HEK293 (cell line): ENCODE measurements around the gene PHF21A.

ENCODE experiments used
- GLIS2 ChIP-seq: fragments of 450-650 bp; formaldehyde crosslinking; IDR thresholded peaks from 2 replicates; pipeline ENCODE4 v1.5.1; 2016; ENCODE audit warnings: missing biosample characterization, missing genetic modification characterization
- KLF9 ChIP-seq: fragments of 450-650 bp; formaldehyde crosslinking; IDR thresholded peaks from 2 replicates; pipeline ENCODE4 v1.5.1; 2016; ENCODE audit warnings: missing biosample characterization, missing genetic modification characterization, low read depth
- MZF1 ChIP-seq: fragments of 450-650 bp; formaldehyde crosslinking; IDR thresholded peaks from 2 replicates; pipeline ENCODE4 v1.5.1; 2017; ENCODE audit warnings: missing biosample characterization, missing genetic modification characterization, borderline replicate concordance
- SETDB1 ChIP-seq: IDR thresholded peaks from one replicate; pipeline ENCODE4 v1.6.1; 2017; ENCODE audit warnings: mild to moderate bottlenecking, low read length, moderate library complexity, mixed read lengths; ENCODE audit not compliant: insufficient read length
- SP2 ChIP-seq: fragments of 450-650 bp; formaldehyde crosslinking; IDR thresholded peaks from 2 replicates; pipeline ENCODE4 v1.5.1; 2016; ENCODE audit warnings: missing biosample characterization, missing genetic modification characterization
- TCF7L2 ChIP-seq: IDR thresholded peaks from 2 replicates; pipeline ENCODE4 v1.6.1; 2011; ENCODE audit warnings: low read depth, mild to moderate bottlenecking, inconsistent platforms, low read length, moderate library complexity, borderline replicate concordance
- ZBTB48 ChIP-seq: fragments of 450-650 bp; formaldehyde crosslinking; IDR thresholded peaks from 2 replicates; pipeline ENCODE4 v1.5.1; 2016; ENCODE audit warnings: missing biosample characterization, missing genetic modification characterization
- ZEB2 ChIP-seq: fragments of 450-650 bp; formaldehyde crosslinking; IDR thresholded peaks from 2 replicates; pipeline ENCODE4 v1.5.1; 2016; ENCODE audit warnings: missing biosample characterization, missing genetic modification characterization
- ZNF239 ChIP-seq: fragments of 450-650 bp; formaldehyde crosslinking; IDR thresholded peaks from 2 replicates; pipeline ENCODE4 v1.5.1; 2016; ENCODE audit warnings: missing biosample characterization, missing genetic modification characterization
- ZNF266 ChIP-seq: fragments of 450-650 bp; formaldehyde crosslinking; IDR thresholded peaks from 2 replicates; pipeline ENCODE4 v1.5.1; 2016; ENCODE audit warnings: missing biosample characterization, missing genetic modification characterization, low read depth
- ZNF335 ChIP-seq: fragments of 450-650 bp; formaldehyde crosslinking; conservative IDR thresholded peaks from 2 replicates; pipeline ENCODE4 v1.5.1; 2016; ENCODE audit warnings: missing biosample characterization, missing genetic modification characterization
- ZNF341 ChIP-seq: fragments of 450-650 bp; formaldehyde crosslinking; IDR thresholded peaks from 2 replicates; pipeline ENCODE4; 2016; ENCODE audit warnings: low read depth, missing biosample characterization, missing genetic modification characterization
- ZNF366 ChIP-seq: fragments of 450-650 bp; formaldehyde crosslinking; conservative IDR thresholded peaks from 2 replicates; pipeline ENCODE4 v1.5.1; 2016; ENCODE audit warnings: missing biosample characterization, missing genetic modification characterization
- ZNF37A ChIP-seq: fragments of 450-650 bp; IDR thresholded peaks from 2 replicates; pipeline ENCODE4 v1.5.1; 2018; ENCODE audit warnings: missing biosample characterization, missing genetic modification characterization
- ZNF391 ChIP-seq: fragments of 450-650 bp; formaldehyde crosslinking; IDR thresholded peaks from 2 replicates; pipeline ENCODE4 v1.5.1; 2016; ENCODE audit warnings: low read depth, missing biosample characterization, missing genetic modification characterization, borderline replicate concordance
- ZNF561 ChIP-seq: fragments of 450-650 bp; IDR thresholded peaks from 2 replicates; pipeline ENCODE4 v1.5.1; 2018; ENCODE audit warnings: missing biosample characterization, missing genetic modification characterization, borderline replicate concordance
- ZNF747 ChIP-seq: fragments of 450-650 bp; formaldehyde crosslinking; IDR thresholded peaks from 2 replicates; pipeline ENCODE4 v1.5.1; 2016; ENCODE audit warnings: missing biosample characterization, missing genetic modification characterization
- ZSCAN23 ChIP-seq: fragments of 450-650 bp; formaldehyde crosslinking; IDR thresholded peaks from 2 replicates; pipeline ENCODE4 v1.5.1; 2016; ENCODE audit warnings: missing biosample characterization, missing genetic modification characterization
- TF ChIP-seq, protein P1 (sequence below): fragments of 450-650 bp; formaldehyde crosslinking; IDR thresholded peaks from 2 replicates; pipeline ENCODE4 v1.5.1; 2016; ENCODE audit warnings: missing biosample characterization, missing genetic modification characterization
- TF ChIP-seq, protein P2 (sequence below): fragments of 450-650 bp; formaldehyde crosslinking; IDR thresholded peaks from 2 replicates; pipeline ENCODE4 v1.5.1; 2016; ENCODE audit warnings: missing biosample characterization, missing genetic modification characterization
- TF ChIP-seq, protein P3 (sequence below): fragments of 450-650 bp; formaldehyde crosslinking; IDR thresholded peaks from 2 replicates; pipeline ENCODE4 v1.5.1; 2017; ENCODE audit warnings: missing biosample characterization, missing genetic modification characterization
- TF ChIP-seq, protein P4 (sequence below): fragments of 450-650 bp; formaldehyde crosslinking; IDR thresholded peaks from 2 replicates; pipeline ENCODE4 v1.5.1; 2016; ENCODE audit warnings: missing biosample characterization, missing genetic modification characterization
- TF ChIP-seq, protein P5 (sequence below): fragments of 450-650 bp; formaldehyde crosslinking; IDR thresholded peaks from 2 replicates; pipeline ENCODE4 v1.5.1; 2016; ENCODE audit warnings: missing biosample characterization, missing genetic modification characterization
- TF ChIP-seq, protein P6 (sequence below): fragments of 450-650 bp; formaldehyde crosslinking; IDR thresholded peaks from 2 replicates; pipeline ENCODE4 v1.5.1; 2016; ENCODE audit warnings: missing biosample characterization, missing genetic modification characterization

Gene PHF21A

DNA sequence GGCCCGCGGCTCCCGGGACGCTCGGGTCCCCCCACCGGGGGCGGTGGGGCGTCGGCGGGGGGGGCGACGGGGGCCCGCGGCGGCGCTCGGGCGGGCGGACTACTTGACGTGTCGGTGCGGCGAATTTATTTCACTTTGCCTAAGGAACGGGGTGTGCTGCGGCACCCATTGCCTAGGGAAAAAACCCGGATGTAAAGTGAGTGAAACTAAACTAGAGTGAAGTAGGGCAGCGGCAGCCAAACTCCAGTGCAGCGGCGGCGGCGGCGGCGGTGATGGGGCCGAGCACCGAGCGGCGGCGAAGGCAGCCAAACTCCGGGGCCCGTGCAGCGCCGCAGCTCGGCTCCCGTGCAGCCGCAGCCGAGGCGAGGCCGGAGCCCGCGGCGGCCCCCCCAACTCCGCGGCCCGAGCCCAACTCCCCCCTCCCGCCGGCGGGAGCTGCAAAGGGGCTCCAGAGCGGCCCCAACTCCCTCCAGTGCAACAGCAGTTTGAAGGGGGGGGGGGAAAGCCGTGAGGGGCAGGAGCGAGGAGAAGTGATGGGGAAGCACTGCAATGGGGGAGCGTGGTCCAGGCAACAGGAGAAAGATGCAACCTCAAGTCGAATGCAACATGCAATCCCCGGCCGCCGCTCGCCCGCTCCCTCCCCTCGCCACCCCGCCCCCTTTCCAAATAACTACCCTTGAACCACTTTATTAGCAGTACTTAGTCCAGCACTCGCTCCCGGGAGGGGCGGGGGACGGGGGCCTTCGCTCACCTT, 647 bp upstream of the PHF21A start (continued):
- TF ChIP-seq ZNF341 (tag by site-specific recombination), result peak; percentile 53
- TF ChIP-seq ZEB2 (tag by site-specific recombination), result 0 out of 2 replicates have a peak, but pooled peaks have one; percentile 32
- no peak for TF ChIP-seq TCF7L2
- TF ChIP-seq MZF1, result 0 out of 2 replicates have a peak, but pooled peaks have one; percentile 34
- TF ChIP-seq, protein P1, sequence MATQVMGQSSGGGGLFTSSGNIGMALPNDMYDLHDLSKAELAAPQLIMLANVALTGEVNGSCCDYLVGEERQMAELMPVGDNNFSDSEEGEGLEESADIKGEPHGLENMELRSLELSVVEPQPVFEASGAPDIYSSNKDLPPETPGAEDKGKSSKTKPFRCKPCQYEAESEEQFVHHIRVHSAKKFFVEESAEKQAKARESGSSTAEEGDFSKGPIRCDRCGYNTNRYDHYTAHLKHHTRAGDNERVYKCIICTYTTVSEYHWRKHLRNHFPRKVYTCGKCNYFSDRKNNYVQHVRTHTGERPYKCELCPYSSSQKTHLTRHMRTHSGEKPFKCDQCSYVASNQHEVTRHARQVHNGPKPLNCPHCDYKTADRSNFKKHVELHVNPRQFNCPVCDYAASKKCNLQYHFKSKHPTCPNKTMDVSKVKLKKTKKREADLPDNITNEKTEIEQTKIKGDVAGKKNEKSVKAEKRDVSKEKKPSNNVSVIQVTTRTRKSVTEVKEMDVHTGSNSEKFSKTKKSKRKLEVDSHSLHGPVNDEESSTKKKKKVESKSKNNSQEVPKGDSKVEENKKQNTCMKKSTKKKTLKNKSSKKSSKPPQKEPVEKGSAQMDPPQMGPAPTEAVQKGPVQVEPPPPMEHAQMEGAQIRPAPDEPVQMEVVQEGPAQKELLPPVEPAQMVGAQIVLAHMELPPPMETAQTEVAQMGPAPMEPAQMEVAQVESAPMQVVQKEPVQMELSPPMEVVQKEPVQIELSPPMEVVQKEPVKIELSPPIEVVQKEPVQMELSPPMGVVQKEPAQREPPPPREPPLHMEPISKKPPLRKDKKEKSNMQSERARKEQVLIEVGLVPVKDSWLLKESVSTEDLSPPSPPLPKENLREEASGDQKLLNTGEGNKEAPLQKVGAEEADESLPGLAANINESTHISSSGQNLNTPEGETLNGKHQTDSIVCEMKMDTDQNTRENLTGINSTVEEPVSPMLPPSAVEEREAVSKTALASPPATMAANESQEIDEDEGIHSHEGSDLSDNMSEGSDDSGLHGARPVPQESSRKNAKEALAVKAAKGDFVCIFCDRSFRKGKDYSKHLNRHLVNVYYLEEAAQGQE (tag by site-specific recombination), result no peak
- TF ChIP-seq, protein P2, sequence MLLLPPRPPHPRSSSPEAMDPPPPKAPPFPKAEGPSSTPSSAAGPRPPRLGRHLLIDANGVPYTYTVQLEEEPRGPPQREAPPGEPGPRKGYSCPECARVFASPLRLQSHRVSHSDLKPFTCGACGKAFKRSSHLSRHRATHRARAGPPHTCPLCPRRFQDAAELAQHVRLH (tag by site-specific recombination), result no peak
- TF ChIP-seq, protein P3, sequence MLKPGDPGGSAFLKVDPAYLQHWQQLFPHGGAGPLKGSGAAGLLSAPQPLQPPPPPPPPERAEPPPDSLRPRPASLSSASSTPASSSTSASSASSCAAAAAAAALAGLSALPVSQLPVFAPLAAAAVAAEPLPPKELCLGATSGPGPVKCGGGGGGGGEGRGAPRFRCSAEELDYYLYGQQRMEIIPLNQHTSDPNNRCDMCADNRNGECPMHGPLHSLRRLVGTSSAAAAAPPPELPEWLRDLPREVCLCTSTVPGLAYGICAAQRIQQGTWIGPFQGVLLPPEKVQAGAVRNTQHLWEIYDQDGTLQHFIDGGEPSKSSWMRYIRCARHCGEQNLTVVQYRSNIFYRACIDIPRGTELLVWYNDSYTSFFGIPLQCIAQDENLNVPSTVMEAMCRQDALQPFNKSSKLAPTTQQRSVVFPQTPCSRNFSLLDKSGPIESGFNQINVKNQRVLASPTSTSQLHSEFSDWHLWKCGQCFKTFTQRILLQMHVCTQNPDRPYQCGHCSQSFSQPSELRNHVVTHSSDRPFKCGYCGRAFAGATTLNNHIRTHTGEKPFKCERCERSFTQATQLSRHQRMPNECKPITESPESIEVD (tag by site-specific recombination), result no peak
- 0 out of 2 replicates have a peak, but pooled peaks have one; percentile 16 for TF ChIP-seq ZNF561 (tag by site-specific recombination)
- TF ChIP-seq, protein P4, sequence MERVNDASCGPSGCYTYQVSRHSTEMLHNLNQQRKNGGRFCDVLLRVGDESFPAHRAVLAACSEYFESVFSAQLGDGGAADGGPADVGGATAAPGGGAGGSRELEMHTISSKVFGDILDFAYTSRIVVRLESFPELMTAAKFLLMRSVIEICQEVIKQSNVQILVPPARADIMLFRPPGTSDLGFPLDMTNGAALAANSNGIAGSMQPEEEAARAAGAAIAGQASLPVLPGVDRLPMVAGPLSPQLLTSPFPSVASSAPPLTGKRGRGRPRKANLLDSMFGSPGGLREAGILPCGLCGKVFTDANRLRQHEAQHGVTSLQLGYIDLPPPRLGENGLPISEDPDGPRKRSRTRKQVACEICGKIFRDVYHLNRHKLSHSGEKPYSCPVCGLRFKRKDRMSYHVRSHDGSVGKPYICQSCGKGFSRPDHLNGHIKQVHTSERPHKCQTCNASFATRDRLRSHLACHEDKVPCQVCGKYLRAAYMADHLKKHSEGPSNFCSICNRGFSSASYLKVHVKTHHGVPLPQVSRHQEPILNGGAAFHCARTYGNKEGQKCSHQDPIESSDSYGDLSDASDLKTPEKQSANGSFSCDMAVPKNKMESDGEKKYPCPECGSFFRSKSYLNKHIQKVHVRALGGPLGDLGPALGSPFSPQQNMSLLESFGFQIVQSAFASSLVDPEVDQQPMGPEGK (tag by site-specific recombination), result peak; percentile 82
- TF ChIP-seq SETDB1, result no peak
- TF ChIP-seq SP2, result peak; percentile 27
- no peak for TF ChIP-seq ZSCAN23 (tag by site-specific recombination)
- TF ChIP-seq, protein P5, sequence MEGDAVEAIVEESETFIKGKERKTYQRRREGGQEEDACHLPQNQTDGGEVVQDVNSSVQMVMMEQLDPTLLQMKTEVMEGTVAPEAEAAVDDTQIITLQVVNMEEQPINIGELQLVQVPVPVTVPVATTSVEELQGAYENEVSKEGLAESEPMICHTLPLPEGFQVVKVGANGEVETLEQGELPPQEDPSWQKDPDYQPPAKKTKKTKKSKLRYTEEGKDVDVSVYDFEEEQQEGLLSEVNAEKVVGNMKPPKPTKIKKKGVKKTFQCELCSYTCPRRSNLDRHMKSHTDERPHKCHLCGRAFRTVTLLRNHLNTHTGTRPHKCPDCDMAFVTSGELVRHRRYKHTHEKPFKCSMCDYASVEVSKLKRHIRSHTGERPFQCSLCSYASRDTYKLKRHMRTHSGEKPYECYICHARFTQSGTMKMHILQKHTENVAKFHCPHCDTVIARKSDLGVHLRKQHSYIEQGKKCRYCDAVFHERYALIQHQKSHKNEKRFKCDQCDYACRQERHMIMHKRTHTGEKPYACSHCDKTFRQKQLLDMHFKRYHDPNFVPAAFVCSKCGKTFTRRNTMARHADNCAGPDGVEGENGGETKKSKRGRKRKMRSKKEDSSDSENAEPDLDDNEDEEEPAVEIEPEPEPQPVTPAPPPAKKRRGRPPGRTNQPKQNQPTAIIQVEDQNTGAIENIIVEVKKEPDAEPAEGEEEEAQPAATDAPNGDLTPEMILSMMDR (tag by site-specific recombination), result no peak
- TF ChIP-seq ZBTB48 (tag by site-specific recombination), result peak; percentile 23; the same call in 1 of the 2 replicates
- TF ChIP-seq, protein P6, sequence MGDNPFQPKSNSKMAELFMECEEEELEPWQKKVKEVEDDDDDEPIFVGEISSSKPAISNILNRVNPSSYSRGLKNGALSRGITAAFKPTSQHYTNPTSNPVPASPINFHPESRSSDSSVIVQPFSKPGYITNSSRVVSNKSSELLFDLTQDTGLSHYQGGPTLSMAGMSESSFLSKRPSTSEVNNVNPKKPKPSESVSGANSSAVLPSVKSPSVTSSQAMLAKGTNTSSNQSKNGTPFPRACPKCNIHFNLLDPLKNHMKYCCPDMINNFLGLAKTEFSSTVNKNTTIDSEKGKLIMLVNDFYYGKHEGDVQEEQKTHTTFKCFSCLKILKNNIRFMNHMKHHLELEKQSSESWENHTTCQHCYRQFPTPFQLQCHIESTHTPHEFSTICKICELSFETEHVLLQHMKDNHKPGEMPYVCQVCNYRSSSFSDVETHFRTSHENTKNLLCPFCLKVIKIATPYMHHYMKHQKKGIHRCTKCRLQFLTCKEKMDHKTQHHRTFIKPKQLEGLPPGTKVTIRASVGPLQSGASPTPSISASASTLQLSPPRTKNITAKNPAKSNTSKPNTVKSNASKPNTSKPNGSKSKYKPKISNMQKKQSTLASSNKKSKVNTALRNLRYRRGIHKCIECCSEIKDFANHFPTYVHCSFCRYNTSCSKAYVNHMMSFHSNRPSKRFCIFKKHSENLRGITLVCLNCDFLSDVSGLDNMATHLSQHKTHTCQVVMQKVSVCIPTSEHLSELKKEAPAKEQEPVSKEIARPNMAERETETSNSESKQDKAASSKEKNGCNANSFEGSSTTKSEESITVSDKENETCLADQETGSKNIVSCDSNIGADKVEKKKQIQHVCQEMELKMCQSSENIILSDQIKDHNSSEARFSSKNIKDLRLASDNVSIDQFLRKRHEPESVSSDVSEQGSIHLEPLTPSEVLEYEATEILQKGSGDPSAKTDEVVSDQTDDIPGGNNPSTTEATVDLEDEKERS, result no peak
- TF ChIP-seq ZNF391 (tag by site-specific recombination), result no peak
- no peak for TF ChIP-seq ZNF239 (tag by site-specific recombination)
- no peak for TF ChIP-seq ZNF747 (tag by site-specific recombination)
- TF ChIP-seq KLF9 (tag by site-specific recombination), result peak; percentile 57; the same call in 1 of the 2 replicates
- peak; percentile 34; the same call in 1 of the 2 replicates for TF ChIP-seq ZNF366 (tag by site-specific recombination)
- no peak for TF ChIP-seq ZNF266 (tag by site-specific recombination)
- TF ChIP-seq ZNF37A (tag by site-specific recombination), result no peak
- peak; percentile 45; the same call in 1 of the 2 replicates for TF ChIP-seq GLIS2 (tag by site-specific recombination)
- TF ChIP-seq ZNF335 (tag by site-specific recombination), result no peak; the same call in 1 of the 2 replicates
- TF ChIP-seq, all 188 proteins: peak for 24
